Measurements from ENCODE around the gene HMCES.
"Not testable (repeated sequence)": the region's sequence is repeated elsewhere in the genome, so short reads cannot be mapped to it uniquely, and the experiment has no call there.

HMCES gene

GRCh38 chr3:129320825-129321487 lies 42.3 kb downstream of the HMCES start:
- no peak for DNase-seq (ENCODE audit: low spot score)

DNA sequence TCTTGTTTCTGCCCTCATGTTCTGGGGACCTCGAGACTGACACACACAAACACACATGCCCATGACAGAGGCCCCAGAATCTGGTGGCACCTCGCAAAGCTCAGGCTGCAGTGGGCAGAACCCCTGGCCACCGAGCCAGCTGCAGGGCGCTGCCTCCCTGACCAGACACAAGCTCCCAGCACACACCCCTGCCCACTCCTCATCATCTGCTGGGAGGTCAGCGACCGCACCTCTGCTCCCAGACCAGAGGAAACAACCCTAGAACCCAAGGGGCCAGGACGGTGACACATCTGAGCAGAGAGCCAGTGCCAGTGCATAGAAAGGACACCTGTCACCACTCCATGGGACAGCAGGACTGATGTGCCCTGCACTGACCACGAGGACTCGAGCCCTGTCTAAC lies 43.2 kb downstream of the HMCES start:
- DNase-seq (ENCODE audit: low spot score) = no peak

- DNase-seq (ENCODE audit: low spot score) = no peak
Measured at GRCh38 chr3:129323651-129324294, 45.1 kb downstream of the HMCES start.

DNA sequence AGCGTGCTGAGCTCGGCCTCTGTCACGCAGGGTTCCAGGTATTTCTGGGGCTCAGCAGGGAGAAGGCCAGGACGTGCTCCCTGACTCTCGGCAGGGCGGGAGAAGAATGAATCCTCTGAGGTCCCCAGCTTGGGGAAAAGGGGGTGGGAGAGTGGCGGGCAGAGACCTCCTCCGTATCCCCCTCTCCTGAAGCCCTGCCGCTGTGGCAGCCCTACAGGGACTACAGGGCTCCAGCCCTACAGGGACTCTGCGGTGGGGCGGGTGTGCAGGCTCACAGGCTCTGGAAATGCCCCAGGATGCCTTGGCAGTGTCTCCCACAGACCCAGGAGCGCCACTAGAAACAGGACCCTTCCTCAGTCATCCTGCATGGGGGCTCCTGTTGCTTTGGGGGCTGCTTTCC lies 46.2 kb downstream of the HMCES start:
- DNase-seq (ENCODE audit: low spot score) = no peak

DNA sequence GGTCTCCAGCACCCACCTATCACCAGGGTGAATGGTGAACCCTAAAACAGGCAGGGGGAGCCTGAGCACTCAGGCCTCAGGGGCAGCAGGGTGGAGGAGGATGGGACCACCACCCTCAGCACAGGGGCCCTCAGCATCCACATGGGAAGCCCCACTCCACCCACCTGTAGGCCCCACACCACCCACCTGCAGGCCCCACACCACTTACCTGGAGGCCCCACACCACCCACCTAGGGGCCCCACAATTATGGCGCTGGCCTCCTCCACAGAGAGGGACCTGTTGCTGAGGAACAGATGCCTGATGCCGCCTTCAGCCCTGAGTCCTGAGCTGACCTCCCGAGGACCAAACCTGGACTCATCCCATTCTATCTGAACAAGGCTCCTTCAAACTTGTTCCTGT lies 46.7 kb downstream of the HMCES start:
- no peak for DNase-seq (ENCODE audit: low spot score)

- no peak for DNase-seq (ENCODE audit: low spot score)
Measured at GRCh38 chr3:129326138-129326537, 47.5 kb downstream of the HMCES start.

- DNase-seq (ENCODE audit: low spot score) = no peak
Measured at GRCh38 chr3:129326595-129326994, 47.9 kb downstream of the HMCES start.

- DNase-seq (ENCODE audit: low spot score) = no peak
Measured at GRCh38 chr3:129327510-129327909, 48.8 kb downstream of the HMCES start.

GRCh38 chr3:129329858-129330257 lies 51.2 kb downstream of the HMCES start:
- no peak for DNase-seq (ENCODE audit: low spot score)

- no peak for DNase-seq (ENCODE audit: low spot score)
Measured at GRCh38 chr3:129330409-129330808, 51.7 kb downstream of the HMCES start.

DNA sequence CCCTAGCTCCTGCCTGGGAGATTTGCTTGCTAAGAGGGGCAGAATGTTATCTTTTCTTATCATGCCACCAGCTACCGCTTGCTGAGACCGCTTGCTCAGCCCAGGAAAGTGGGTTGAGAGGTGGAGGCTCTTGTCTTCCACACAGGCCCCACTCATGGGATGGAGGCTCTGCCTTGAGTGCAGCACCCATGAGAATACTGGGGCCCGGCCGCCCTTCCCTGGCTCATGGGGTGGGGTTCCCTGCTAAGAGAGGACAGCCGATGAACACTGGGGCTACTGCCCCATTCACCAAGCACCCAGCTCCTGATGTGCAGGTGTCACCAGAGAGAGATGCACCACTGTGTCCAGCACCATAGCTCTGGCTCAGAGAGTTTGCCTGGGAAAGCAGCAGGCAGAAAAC lies 55.2 kb downstream of the HMCES start:
- DNase-seq (ENCODE audit: low spot score) = no peak

DNA sequence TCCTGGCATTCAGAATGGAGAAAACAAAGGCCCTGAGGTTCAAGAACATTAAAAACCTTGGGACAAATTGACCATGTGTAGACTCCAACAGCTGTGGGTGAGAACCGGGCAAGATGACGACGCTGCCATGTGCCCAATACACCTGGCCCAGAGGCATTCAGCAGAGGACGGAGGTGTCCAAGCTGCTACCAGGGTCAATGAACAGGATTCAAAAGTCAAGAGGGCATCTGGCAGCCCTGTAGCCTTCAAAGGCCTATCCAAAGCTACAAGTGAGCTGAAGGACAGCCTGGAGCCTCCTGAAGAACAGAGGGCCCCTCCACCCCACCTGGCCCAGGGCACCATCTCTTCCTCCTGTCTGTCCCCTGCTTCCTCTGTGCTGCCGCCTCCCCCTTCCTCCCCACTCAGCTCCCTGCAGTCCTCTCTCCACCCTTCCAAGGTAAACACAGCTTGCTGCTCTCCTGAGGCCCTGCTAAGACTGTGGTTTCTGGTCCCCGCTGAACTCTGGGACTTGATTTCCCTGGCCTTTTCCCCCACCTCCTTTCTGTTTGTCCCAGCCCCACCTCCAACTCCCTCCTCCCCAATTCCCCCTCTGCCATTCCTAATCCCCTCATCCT lies 57.5 kb downstream of the HMCES start:
- no peak for DNase-seq (ENCODE audit: low spot score)

GRCh38 chr3:129337719-129338118 lies 59.0 kb downstream of the HMCES start:
- not testable (repeated sequence) for DNase-seq (ENCODE audit: low spot score)

- not testable (repeated sequence) for DNase-seq (ENCODE audit: low spot score)
Measured at GRCh38 chr3:129339186-129339585, 60.5 kb downstream of the HMCES start.

- DNase-seq (ENCODE audit: low spot score) = not testable (repeated sequence)
Measured at GRCh38 chr3:129339833-129340232, 61.2 kb downstream of the HMCES start.

DNA sequence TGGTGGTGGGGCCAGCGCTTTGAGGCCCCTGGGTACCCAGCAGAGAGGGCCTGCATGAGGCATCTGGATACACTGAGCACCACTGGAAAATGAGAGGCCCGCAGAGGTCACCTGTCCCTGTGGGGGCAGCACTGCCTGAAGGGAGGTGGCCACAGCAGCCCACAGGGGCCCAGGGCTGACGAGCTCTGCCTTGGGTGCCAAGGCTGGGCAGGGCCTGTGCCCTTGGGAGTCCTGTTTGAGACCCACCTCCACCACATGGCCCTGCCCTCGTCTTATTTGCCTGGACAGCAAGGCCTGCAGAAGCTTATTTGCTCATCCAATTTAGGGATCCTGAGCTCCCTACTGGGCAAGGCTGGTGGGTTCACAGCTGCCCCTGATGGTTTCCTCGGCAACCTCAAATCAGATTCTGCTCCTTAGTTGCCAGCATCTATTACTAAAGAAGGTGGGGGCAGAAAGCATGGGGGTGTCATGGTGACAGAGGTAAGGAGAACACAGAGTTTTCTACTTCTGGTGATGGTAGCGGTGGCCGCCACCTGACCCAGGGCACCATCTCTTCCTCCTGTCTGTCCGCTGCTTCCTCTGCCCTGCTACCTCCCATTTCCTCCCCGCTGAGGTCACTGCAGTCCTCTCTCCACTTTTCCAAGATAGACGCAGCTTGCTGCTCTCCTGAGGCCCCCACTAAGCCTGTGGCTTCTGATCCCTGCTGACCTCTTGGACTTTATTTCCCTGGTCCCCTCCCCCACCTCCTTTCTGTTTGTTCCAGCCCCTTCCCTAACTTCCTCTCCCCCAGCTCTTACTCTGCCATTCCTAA lies 62.9 kb downstream of the HMCES start:
- DNase-seq (ENCODE audit: low spot score) = no peak

GRCh38 chr3:129343643-129344360 lies 65.1 kb downstream of the HMCES start:
- DNase-seq (ENCODE audit: low spot score) = no peak

- no peak for DNase-seq (ENCODE audit: low spot score)
Measured at GRCh38 chr3:129344540-129345220, 66.0 kb downstream of the HMCES start.

GRCh38 chr3:129345281-129345680 lies 66.6 kb downstream of the HMCES start:
- no peak for DNase-seq (ENCODE audit: low spot score)

DNA sequence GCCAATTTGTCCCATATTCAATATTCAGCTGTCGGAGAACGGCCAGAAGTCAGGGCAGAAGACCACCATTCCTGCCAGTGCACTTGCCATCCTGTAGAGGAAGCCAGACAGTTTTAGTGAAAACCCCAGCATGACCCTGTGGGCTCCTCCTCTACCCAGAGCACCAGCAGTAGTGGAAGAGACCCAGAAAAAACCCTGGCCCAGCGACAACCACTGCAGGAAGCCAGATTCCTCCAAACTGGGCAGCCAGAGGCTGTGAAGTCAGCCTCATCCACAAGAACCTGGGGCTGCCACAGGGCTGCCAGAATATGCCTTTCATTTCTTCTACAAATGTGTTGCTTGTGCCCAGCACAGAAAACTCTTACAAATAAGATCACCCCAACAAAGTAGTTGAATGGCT lies 67.3 kb downstream of the HMCES start:
- no peak for DNase-seq (ENCODE audit: low spot score)

- no peak for DNase-seq (ENCODE audit: low spot score)
Measured at GRCh38 chr3:129346695-129347457, 68.2 kb downstream of the HMCES start.

All from globus pallidus (tissue), 1 donor.